H54 (cell line): ENCODE measurements around the gene ACR.
A peak's percentile ranks its signal among the peaks of the same experiment; 100 is the strongest.
"Not testable (repeated sequence)": the region's sequence is repeated elsewhere in the genome, so short reads cannot be mapped to it uniquely, and the experiment has no call there.

Experiments used
- DNase-seq: peaks from one replicate; pipeline ENCODE4 v3.0.0; 2011; ENCODE audit warnings: low spot score, mixed read lengths; ENCODE audit not compliant: insufficient read length
- FAIRE-seq: peaks from 3 replicates; lab custom pipeline; 2011; peaks lifted over from hg19 to GRCh38; lab: Jason Lieb, UNC
- POLR2A ChIP-seq: IDR thresholded peaks from 2 replicates; pipeline ENCODE4 v1.6.1; 2011; ENCODE audit warnings: low read depth, mild to moderate bottlenecking, low read length

Gene ACR

GRCh38 chr22:50738649-50739227 lies 734 bp downstream of the ACR start:
- TF ChIP-seq POLR2A: no peak
- FAIRE-seq: no peak

GRCh38 chr22:50739279-50739691 lies 1.3 kb downstream of the ACR start:
- no peak for FAIRE-seq
- TF ChIP-seq POLR2A: no peak
- no peak for DNase-seq

More at GRCh38 chr22:50738649-50739227, 734 bp downstream of the ACR start:
- no peak for DNase-seq

GRCh38 chr22:50739894-50740293 lies 1.9 kb downstream of the ACR start:
- TF ChIP-seq POLR2A: no peak
- DNase-seq: no peak
- no peak for FAIRE-seq

GRCh38 chr22:50740714-50741113 lies 2.7 kb downstream of the ACR start:
- DNase-seq, FAIRE-seq: not testable (repeated sequence)

- not testable (repeated sequence) for DNase-seq, FAIRE-seq
Measured at GRCh38 chr22:50744424-50744823, 6.4 kb downstream of the ACR start.

GRCh38 chr22:50747521-50747920 lies 9.5 kb downstream of the ACR start:
- not testable (repeated sequence) for FAIRE-seq, DNase-seq

- DNase-seq, FAIRE-seq: not testable (repeated sequence)
Measured at GRCh38 chr22:50748630-50749029, 10.6 kb downstream of the ACR start.

- DNase-seq, FAIRE-seq: not testable (repeated sequence)
Measured at GRCh38 chr22:50749302-50750074, 11.5 kb downstream of the ACR start.

GRCh38 chr22:50755251-50755650 lies 17.2 kb downstream of the ACR start:
- FAIRE-seq, DNase-seq: not testable (repeated sequence)

GRCh38 chr22:50756406-50756805 lies 18.4 kb downstream of the ACR start:
- FAIRE-seq: not testable (repeated sequence)

GRCh38 chr22:50756949-50757491 lies 19.0 kb downstream of the ACR start:
- not testable (repeated sequence) for FAIRE-seq, DNase-seq

More at GRCh38 chr22:50756406-50756805, 18.4 kb downstream of the ACR start:
- not testable (repeated sequence) for DNase-seq

- DNase-seq: not testable (repeated sequence)
- peak; percentile 77 for FAIRE-seq
Measured at GRCh38 chr22:50759597-50760341, 21.8 kb downstream of the ACR start.

- not testable (repeated sequence) for FAIRE-seq, DNase-seq
Measured at GRCh38 chr22:50761829-50762228, 23.8 kb downstream of the ACR start.

GRCh38 chr22:50764288-50764687 lies 26.3 kb downstream of the ACR start:
- DNase-seq, FAIRE-seq: not testable (repeated sequence)

GRCh38 chr22:50775132-50775531 lies 37.1 kb downstream of the ACR start:
- peak; percentile 7 for DNase-seq
- FAIRE-seq: not testable (repeated sequence)

- not testable (repeated sequence) for DNase-seq, FAIRE-seq
Measured at GRCh38 chr22:50777631-50778030, 39.6 kb downstream of the ACR start.

GRCh38 chr22:50780244-50780643 lies 42.2 kb downstream of the ACR start:
- not testable (repeated sequence) for DNase-seq, FAIRE-seq

- not testable (repeated sequence) for DNase-seq, FAIRE-seq
Measured at GRCh38 chr22:50782253-50782652, 44.2 kb downstream of the ACR start.
